ENCODE data around the gene RAMAC. TPM values are rescaled to one million over a fixed set of nuclear protein-coding genes. Genes with fewer than 3 reads are reported as not detected.

Gene RAMAC
- polyA plus RNA-seq, 1 donor from 2014 or later, result 116 TPM

- TF ChIP-seq EP300 (conservative IDR thresholded peaks at IDR 0.05; ENCODE audit: poor library complexity, severe bottlenecking) (no peak), POLR2AphosphoS5 (IDR thresholded peaks at IDR 0.05) (no peak), EZH2 (IDR thresholded peaks at IDR 0.05; ENCODE audit: borderline replicate concordance, insufficient read depth, low read length, poor library complexity, severe bottlenecking) (no peak), SMC3 (conservative IDR thresholded peaks at IDR 0.05; ENCODE audit: poor library complexity) (no peak), RAD21 (conservative IDR thresholded peaks at IDR 0.05) (no peak), MXI1 (conservative IDR thresholded peaks at IDR 0.05; ENCODE audit: poor library complexity, severe bottlenecking) (no peak), TAF1 (IDR thresholded peaks at IDR 0.05; ENCODE audit: low read depth) (no peak)
- TF ChIP-seq, protein P1, sequence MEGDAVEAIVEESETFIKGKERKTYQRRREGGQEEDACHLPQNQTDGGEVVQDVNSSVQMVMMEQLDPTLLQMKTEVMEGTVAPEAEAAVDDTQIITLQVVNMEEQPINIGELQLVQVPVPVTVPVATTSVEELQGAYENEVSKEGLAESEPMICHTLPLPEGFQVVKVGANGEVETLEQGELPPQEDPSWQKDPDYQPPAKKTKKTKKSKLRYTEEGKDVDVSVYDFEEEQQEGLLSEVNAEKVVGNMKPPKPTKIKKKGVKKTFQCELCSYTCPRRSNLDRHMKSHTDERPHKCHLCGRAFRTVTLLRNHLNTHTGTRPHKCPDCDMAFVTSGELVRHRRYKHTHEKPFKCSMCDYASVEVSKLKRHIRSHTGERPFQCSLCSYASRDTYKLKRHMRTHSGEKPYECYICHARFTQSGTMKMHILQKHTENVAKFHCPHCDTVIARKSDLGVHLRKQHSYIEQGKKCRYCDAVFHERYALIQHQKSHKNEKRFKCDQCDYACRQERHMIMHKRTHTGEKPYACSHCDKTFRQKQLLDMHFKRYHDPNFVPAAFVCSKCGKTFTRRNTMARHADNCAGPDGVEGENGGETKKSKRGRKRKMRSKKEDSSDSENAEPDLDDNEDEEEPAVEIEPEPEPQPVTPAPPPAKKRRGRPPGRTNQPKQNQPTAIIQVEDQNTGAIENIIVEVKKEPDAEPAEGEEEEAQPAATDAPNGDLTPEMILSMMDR (IDR thresholded peaks at IDR 0.05; ENCODE audit: poor library complexity, severe bottlenecking), result no peak
- Histone ChIP-seq H3K9me3 (ENCODE audit: low read length) (no peaks in the 10 kb centered on the region), H4K20me1 (ENCODE audit: insufficient read depth) (no peaks in the 10 kb centered on the region), H3F3A (ENCODE audit: insufficient read depth, low read length, poor library complexity, severe bottlenecking) (no peaks in the 10 kb centered on the region), H3K27me3 (ENCODE audit: insufficient read depth, low read depth, low read length) (no peaks in the 10 kb centered on the region), H2AFZ (ENCODE audit: low read depth, low read length) (no peak overlapping the region), H3K36me3 (ENCODE audit: insufficient read depth, low read length) (no peaks in the 10 kb centered on the region), H3K27ac (ENCODE audit: low read length) (no peak overlapping the region), H3K4me2 (ENCODE audit: low read length) (no peak overlapping the region), H3K9me2 (ENCODE audit: insufficient read depth, low read length) (no peaks in the 10 kb centered on the region), H3K9ac (ENCODE audit: low read length) (no peak overlapping the region), H3K4me3 (ENCODE audit: low read length) (no peak overlapping the region), H3K79me2 (replicated peaks; ENCODE audit: insufficient read depth, low read length) (no peaks in the 10 kb centered on the region)
Measured at GRCh38 chr15:82959423-82959822, 26.6 kb upstream of the RAMAC start.

DNA sequence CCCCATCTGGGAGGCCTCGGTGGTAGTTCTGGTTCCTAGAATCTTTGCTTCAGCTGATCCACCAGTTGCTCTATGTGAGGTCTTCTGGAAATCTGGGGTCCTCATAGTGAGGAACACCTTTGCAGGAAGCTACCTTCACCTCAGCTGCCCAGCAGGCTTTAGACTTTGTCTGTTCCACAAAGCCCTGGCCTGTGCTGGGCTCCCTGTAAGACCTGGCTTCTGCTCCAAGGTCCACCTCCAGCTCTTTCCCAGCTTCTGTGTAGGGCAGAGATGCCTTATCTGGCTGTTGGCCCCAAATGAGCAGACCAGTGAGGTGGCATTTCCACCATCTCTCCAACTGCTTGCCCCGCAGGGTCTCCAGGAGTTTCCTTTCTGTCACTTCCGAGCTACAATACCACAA, 25.2 kb upstream of the RAMAC start:
- TF ChIP-seq EP300 (conservative IDR thresholded peaks at IDR 0.05; ENCODE audit: poor library complexity, severe bottlenecking), result no peak
- TF ChIP-seq POLR2AphosphoS5 (IDR thresholded peaks at IDR 0.05), result no peak
- TF ChIP-seq REST (IDR thresholded peaks at IDR 0.05; ENCODE audit: borderline replicate concordance), result no peak
- no peak for TF ChIP-seq SMC3 (conservative IDR thresholded peaks at IDR 0.05; ENCODE audit: poor library complexity)
- TF ChIP-seq, protein P1 (IDR thresholded peaks at IDR 0.05; ENCODE audit: poor library complexity, severe bottlenecking), result no peak
- no peak for TF ChIP-seq MXI1 (conservative IDR thresholded peaks at IDR 0.05; ENCODE audit: poor library complexity, severe bottlenecking)
- no peak for TF ChIP-seq EZH2 (IDR thresholded peaks at IDR 0.05; ENCODE audit: borderline replicate concordance, insufficient read depth, low read length, poor library complexity, severe bottlenecking)
- no peak for TF ChIP-seq TAF1 (IDR thresholded peaks at IDR 0.05; ENCODE audit: low read depth)
- TF ChIP-seq RAD21 (conservative IDR thresholded peaks at IDR 0.05), result no peak
- Histone ChIP-seq H4K20me1 (ENCODE audit: insufficient read depth) (no peaks in the 10 kb centered on the region), H3K9me3 (ENCODE audit: low read length) (no peaks in the 10 kb centered on the region), H3K4me2 (ENCODE audit: low read length) (no peak overlapping the region), H3K36me3 (ENCODE audit: insufficient read depth, low read length) (no peaks in the 10 kb centered on the region), H3K9ac (ENCODE audit: low read length) (no peak overlapping the region), H3K79me2 (replicated peaks; ENCODE audit: insufficient read depth, low read length) (no peaks in the 10 kb centered on the region), H3F3A (ENCODE audit: insufficient read depth, low read length, poor library complexity, severe bottlenecking) (no peaks in the 10 kb centered on the region), H3K27ac (ENCODE audit: low read length) (no peak overlapping the region), H3K9me2 (ENCODE audit: insufficient read depth, low read length) (no peaks in the 10 kb centered on the region), H2AFZ (ENCODE audit: low read depth, low read length) (no peak overlapping the region), H3K4me3 (ENCODE audit: low read length) (no peak overlapping the region), H3K27me3 (ENCODE audit: insufficient read depth, low read depth, low read length) (no peaks in the 10 kb centered on the region)
